GM10266 (cell line): Measurements from ENCODE around the gene MMS19.
A peak's percentile ranks its signal among the peaks of the same experiment; 100 is the strongest.
"Not testable (repeated sequence)": the region's sequence is repeated elsewhere in the genome, so short reads cannot be mapped to it uniquely, and the experiment has no call there.

Experiments
- DNase-seq: peaks from one replicate; pipeline ENCODE4 v3.0.0; 2012; ENCODE audit errors: extremely low spot score
- CTCF ChIP-seq: IDR thresholded peaks from 2 replicates; pipeline ENCODE4 v1.5.1; 2012; ENCODE audit warnings: mild to moderate bottlenecking, low read depth; ENCODE audit not compliant: control insufficient read depth, insufficient read depth; ENCODE audit errors: missing control alignments

The MMS19 gene

GRCh38 chr10:97534746-97535367, 36.6 kb upstream of the MMS19 start:
- peak; percentile 57 for TF ChIP-seq CTCF
- peak; percentile 78 for DNase-seq

- DNase-seq, result no peak
- no peak for TF ChIP-seq CTCF
Observed at GRCh38 chr10:97533888-97534287, 35.7 kb upstream of the MMS19 start.

GRCh38 chr10:97532935-97533671, 34.9 kb upstream of the MMS19 start:
- DNase-seq, result no peak
- no peak for TF ChIP-seq CTCF

- TF ChIP-seq CTCF, result no peak
- DNase-seq, result no peak
Observed at GRCh38 chr10:97531401-97531986, 33.3 kb upstream of the MMS19 start.

- DNase-seq, result no peak
- TF ChIP-seq CTCF, result no peak
Observed at GRCh38 chr10:97529685-97530465, 31.7 kb upstream of the MMS19 start.

- DNase-seq, result not testable (repeated sequence)
Observed at GRCh38 chr10:97528876-97529275, 30.7 kb upstream of the MMS19 start.

GRCh38 chr10:97525683-97526110, 27.5 kb upstream of the MMS19 start:
- DNase-seq, result no peak
- TF ChIP-seq CTCF, result no peak
